Measurements from ENCODE around the gene NKTR.

NKTR gene

GRCh38 chr3:42697289-42698051 is 97.0 kb downstream of the NKTR start:
- DNase-seq = no peak
